SK-N-SH treated with all-trans-retinoic acid at 6 μM for 48 hours (cell line): ENCODE measurements around the gene IFRD2.

ENCODE experiments used
- ATAC-seq: fragments of 200-7000 bp; cut with Tn5 transposase; 3 replicates; pipeline ENCODE4 v1.9.1; 2020; ENCODE audit warnings: mild to moderate bottlenecking, moderate library complexity
- ARNTL ChIP-seq: fragments of 450-650 bp; formaldehyde crosslinking; IDR thresholded peaks from 2 replicates; pipeline ENCODE4 v1.5.0; 2020; ENCODE audit warnings: low read depth, mild to moderate bottlenecking, moderate library complexity, borderline replicate concordance
- BACH2 ChIP-seq: fragments of 250-450 bp; sonication (Bioruptor Pico); IDR thresholded peaks from 2 replicates; pipeline ENCODE4 v1.9.0; 2021; ENCODE audit warnings: mild to moderate bottlenecking, borderline replicate concordance
- CSDC2 ChIP-seq: fragments of 250-450 bp; sonication (Bioruptor Pico); IDR thresholded peaks from 2 replicates; pipeline ENCODE4 v1.5.0; 2020; ENCODE audit warnings: mild to moderate bottlenecking, moderate library complexity
- ESRRG ChIP-seq: fragments of 250-450 bp; sonication (Bioruptor Pico); IDR thresholded peaks from 2 replicates; pipeline ENCODE4 v1.6.1; 2021; ENCODE audit warnings: mild to moderate bottlenecking
- GLIS3 ChIP-seq: fragments of 250-450 bp; sonication (Bioruptor Pico); IDR thresholded peaks from 2 replicates; pipeline ENCODE4 v1.5.0; 2020; ENCODE audit warnings: mild to moderate bottlenecking, moderate library complexity
- ISL1 ChIP-seq: fragments of 250-450 bp; sonication (Bioruptor Pico); IDR thresholded peaks from 2 replicates; pipeline ENCODE4 v2.1.2; 2022; ENCODE audit warnings: mild to moderate bottlenecking, moderate library complexity
- OSR1 ChIP-seq: fragments of 250-450 bp; sonication (Bioruptor Pico); IDR thresholded peaks from 2 replicates; pipeline ENCODE4 v1.8.0; 2022; ENCODE audit warnings: moderate library complexity, mild to moderate bottlenecking, inconsistent platforms
- POU6F1 ChIP-seq: fragments of 250-450 bp; sonication (Bioruptor Pico); IDR thresholded peaks from 2 replicates; pipeline ENCODE4 v1.8.0; 2021; ENCODE audit warnings: low read depth, mild to moderate bottlenecking, moderate library complexity, borderline replicate concordance
- RARB ChIP-seq: fragments of 250-450 bp; sonication (Bioruptor Pico); IDR thresholded peaks from 2 replicates; pipeline ENCODE4 v1.8.0; 2021; ENCODE audit warnings: mild to moderate bottlenecking, moderate library complexity
- SNAI2 ChIP-seq: fragments of 250-450 bp; sonication (Bioruptor Pico); IDR thresholded peaks from 2 replicates; pipeline ENCODE4 v1.5.0; 2020; ENCODE audit warnings: mild to moderate bottlenecking, moderate library complexity
- TCF4 ChIP-seq: fragments of 250-450 bp; sonication (Bioruptor Pico); IDR thresholded peaks from 2 replicates; pipeline ENCODE4 v1.8.0; 2021; ENCODE audit warnings: mild to moderate bottlenecking, moderate library complexity, borderline replicate concordance
- TSHZ2 ChIP-seq: fragments of 250-450 bp; sonication (Bioruptor Pico); IDR thresholded peaks from 2 replicates; pipeline ENCODE4 v1.5.0; 2020; ENCODE audit warnings: mild to moderate bottlenecking, moderate library complexity
- ZC3H10 ChIP-seq: fragments of 250-450 bp; sonication (Bioruptor Pico); IDR thresholded peaks from 2 replicates; pipeline ENCODE4 v1.5.1; 2021; ENCODE audit warnings: mild to moderate bottlenecking, moderate library complexity
- ZFP3 ChIP-seq: fragments of 250-450 bp; sonication (Bioruptor Pico); IDR thresholded peaks from 2 replicates; pipeline ENCODE4 v1.5.0; 2020; ENCODE audit warnings: mild to moderate bottlenecking, moderate library complexity
- ZFP30 ChIP-seq: fragments of 450-650 bp; formaldehyde crosslinking; IDR thresholded peaks from 2 replicates; pipeline ENCODE4 v1.5.0; 2022; ENCODE audit warnings: mild to moderate bottlenecking, moderate library complexity
- ZNF565 ChIP-seq: fragments of 450-650 bp; formaldehyde crosslinking; conservative IDR thresholded peaks from 2 replicates; pipeline ENCODE4 v1.5.0; 2020; ENCODE audit warnings: low read depth, mild to moderate bottlenecking, moderate library complexity
- ZNF70 ChIP-seq: fragments of 450-650 bp; formaldehyde crosslinking; IDR thresholded peaks from 2 replicates; pipeline ENCODE4 v1.5.0; 2020; ENCODE audit warnings: mild to moderate bottlenecking, moderate library complexity
- ZNF8 ChIP-seq: fragments of 450-650 bp; formaldehyde crosslinking; IDR thresholded peaks from 2 replicates; pipeline ENCODE4 v1.5.0; 2020; ENCODE audit warnings: mild to moderate bottlenecking, moderate library complexity
- TF ChIP-seq, protein P1 (sequence below): fragments of 250-450 bp; sonication (Bioruptor Pico); IDR thresholded peaks from 2 replicates; pipeline ENCODE4 v1.5.1; 2020; ENCODE audit warnings: low read depth, mild to moderate bottlenecking, moderate library complexity
- TF ChIP-seq, protein P2 (sequence below): fragments of 250-450 bp; sonication (Bioruptor Pico); IDR thresholded peaks from 2 replicates; pipeline ENCODE4 v1.5.1; 2021; ENCODE audit warnings: mild to moderate bottlenecking, moderate library complexity
- TF ChIP-seq, protein P3 (sequence below): fragments of 250-450 bp; sonication (Bioruptor Pico); IDR thresholded peaks from 2 replicates; pipeline ENCODE4 v1.8.0; 2020; ENCODE audit warnings: mild to moderate bottlenecking, moderate library complexity, borderline replicate concordance

IFRD2 gene

GRCh38 chr3:50340147-50340447 lies 47.9 kb upstream of the IFRD2 start (continued):
- TF ChIP-seq BACH2 (CRISPR knock-in tag) (no peak), ISL1 (CRISPR knock-in tag) (no peak), SNAI2 (CRISPR knock-in tag) (no peak), RARB (no peak), GLIS3 (CRISPR knock-in tag) (no peak), CSDC2 (CRISPR knock-in tag) (no peak), ZNF8 (no peak), ZC3H10 (CRISPR knock-in tag) (no peak)
- TF ChIP-seq, protein P1, sequence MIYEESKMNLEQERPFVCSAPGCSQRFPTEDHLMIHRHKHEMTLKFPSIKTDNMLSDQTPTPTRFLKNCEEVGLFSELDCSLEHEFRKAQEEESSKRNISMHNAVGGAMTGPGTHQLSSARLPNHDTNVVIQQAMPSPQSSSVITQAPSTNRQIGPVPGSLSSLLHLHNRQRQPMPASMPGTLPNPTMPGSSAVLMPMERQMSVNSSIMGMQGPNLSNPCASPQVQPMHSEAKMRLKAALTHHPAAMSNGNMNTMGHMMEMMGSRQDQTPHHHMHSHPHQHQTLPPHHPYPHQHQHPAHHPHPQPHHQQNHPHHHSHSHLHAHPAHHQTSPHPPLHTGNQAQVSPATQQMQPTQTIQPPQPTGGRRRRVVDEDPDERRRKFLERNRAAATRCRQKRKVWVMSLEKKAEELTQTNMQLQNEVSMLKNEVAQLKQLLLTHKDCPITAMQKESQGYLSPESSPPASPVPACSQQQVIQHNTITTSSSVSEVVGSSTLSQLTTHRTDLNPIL (CRISPR knock-in tag) = no peak

DNA sequence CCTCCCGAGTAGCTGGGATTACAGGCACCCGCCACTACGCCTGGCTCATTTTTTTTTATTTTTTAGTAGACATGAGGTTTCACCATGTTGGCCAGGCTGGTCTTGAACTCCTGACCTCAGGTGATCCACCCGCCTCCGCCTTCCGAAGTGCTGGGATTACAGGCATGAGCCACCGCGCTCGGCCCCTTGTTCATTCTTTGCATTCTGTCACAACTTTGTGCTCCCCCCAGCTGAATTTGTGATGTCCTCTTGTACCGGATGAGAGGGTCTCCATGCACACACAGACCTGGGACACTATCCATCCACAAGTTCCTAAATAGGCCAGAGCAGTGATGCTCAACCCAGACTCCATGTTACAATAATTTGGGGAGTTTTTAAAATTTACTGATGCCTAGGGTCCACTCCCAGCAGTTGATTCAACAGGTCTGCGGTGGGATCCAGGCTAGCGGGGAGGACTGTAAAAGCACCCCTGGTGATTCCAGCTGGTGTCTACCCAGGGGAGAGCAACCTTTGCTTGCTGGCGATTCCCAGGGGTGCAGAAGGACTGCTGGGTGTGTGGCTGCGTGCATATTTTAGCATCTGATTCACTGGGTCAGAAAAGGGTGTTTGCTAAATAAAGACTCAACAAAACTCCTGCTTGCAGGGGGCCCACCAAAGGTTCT lies 47.4 kb upstream of the IFRD2 start:
- TF ChIP-seq ESRRG (CRISPR knock-in tag) (no peak), CSDC2 (CRISPR knock-in tag) (no peak), ARNTL (CRISPR knock-in tag) (no peak), ZNF70 (no peak), TCF4 (CRISPR knock-in tag) (no peak), GLIS3 (CRISPR knock-in tag) (no peak), ZNF8 (no peak), ZC3H10 (CRISPR knock-in tag) (no peak), TSHZ2 (CRISPR knock-in tag) (no peak), POU6F1 (CRISPR knock-in tag) (no peak), BACH2 (CRISPR knock-in tag) (no peak), RARB (no peak), OSR1 (CRISPR knock-in tag) (no peak), SNAI2 (CRISPR knock-in tag) (no peak), ZNF565 (CRISPR knock-in tag) (no peak)
- TF ChIP-seq, protein P1 (CRISPR knock-in tag) = no peak
- TF ChIP-seq, all 23 proteins: peak for 0
- no peak for ATAC-seq

DNA sequence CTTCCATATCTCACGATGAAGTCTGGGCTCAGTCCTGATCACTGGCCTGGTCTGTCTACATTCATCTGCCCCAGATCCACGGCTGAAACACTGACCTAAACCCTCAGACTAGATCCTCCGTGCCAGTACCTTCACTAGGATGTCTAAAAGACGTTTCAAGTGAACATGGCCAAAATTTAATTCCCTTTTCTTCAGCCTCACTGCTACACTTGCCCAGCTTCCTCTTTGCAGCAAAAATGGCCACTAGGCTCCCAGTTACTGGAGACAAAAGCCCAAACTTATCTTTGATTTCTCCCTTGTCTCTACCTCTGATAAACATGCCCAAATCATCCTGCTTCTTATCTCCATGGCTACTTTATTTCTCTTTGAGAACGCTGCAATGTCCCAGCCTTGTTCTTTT lies 46.7 kb upstream of the IFRD2 start:
- ATAC-seq = no peak
- TF ChIP-seq RARB (no peak), ISL1 (CRISPR knock-in tag) (no peak), ZFP30 (no peak), ARNTL (CRISPR knock-in tag) (no peak), ZC3H10 (CRISPR knock-in tag) (no peak), TSHZ2 (CRISPR knock-in tag) (no peak), ESRRG (CRISPR knock-in tag) (no peak), ZFP3 (CRISPR knock-in tag) (no peak), ZNF8 (no peak)
- TF ChIP-seq, protein P2, sequence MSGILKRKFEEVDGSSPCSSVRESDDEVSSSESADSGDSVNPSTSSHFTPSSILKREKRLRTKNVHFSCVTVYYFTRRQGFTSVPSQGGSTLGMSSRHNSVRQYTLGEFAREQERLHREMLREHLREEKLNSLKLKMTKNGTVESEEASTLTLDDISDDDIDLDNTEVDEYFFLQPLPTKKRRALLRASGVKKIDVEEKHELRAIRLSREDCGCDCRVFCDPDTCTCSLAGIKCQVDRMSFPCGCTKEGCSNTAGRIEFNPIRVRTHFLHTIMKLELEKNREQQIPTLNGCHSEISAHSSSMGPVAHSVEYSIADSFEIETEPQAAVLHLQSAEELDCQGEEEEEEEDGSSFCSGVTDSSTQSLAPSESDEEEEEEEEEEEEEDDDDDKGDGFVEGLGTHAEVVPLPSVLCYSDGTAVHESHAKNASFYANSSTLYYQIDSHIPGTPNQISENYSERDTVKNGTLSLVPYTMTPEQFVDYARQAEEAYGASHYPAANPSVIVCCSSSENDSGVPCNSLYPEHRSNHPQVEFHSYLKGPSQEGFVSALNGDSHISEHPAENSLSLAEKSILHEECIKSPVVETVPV = no peak
- TF ChIP-seq, protein P1 (CRISPR knock-in tag) = no peak
- TF ChIP-seq, protein P3, sequence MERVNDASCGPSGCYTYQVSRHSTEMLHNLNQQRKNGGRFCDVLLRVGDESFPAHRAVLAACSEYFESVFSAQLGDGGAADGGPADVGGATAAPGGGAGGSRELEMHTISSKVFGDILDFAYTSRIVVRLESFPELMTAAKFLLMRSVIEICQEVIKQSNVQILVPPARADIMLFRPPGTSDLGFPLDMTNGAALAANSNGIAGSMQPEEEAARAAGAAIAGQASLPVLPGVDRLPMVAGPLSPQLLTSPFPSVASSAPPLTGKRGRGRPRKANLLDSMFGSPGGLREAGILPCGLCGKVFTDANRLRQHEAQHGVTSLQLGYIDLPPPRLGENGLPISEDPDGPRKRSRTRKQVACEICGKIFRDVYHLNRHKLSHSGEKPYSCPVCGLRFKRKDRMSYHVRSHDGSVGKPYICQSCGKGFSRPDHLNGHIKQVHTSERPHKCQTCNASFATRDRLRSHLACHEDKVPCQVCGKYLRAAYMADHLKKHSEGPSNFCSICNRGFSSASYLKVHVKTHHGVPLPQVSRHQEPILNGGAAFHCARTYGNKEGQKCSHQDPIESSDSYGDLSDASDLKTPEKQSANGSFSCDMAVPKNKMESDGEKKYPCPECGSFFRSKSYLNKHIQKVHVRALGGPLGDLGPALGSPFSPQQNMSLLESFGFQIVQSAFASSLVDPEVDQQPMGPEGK (CRISPR knock-in tag) = no peak
- TF ChIP-seq, all 23 proteins: peak for 0
